Karpas-422 (cell line): ENCODE data around the gene KLF7. TPM values are rescaled to one million over a fixed set of nuclear protein-coding genes. Genes with fewer than 3 reads are reported as not detected.

Source experiments
- DNase-seq: peaks from one replicate; pipeline ENCODE4 v3.0.0-alpha.2; 2015
- H2AFZ ChIP-seq: fragments of 200-600 bp; sonication (generic); 2 replicates; pipeline ENCODE4 v1.6.1; 2014; ENCODE audit warnings: antibody characterized with exemption, low read length, mixed read lengths
- H3K27ac ChIP-seq: fragments of 200-600 bp; sonication (generic); 2 replicates; pipeline ENCODE4 v1.5.1; 2014; ENCODE audit warnings: mild to moderate bottlenecking, low read length, moderate library complexity
- H3K27me3 ChIP-seq: fragments of 200-600 bp; sonication (generic); 2 replicates; pipeline ENCODE4 v1.6.1; 2014; ENCODE audit warnings: low read length, mixed read lengths
- H3K36me3 ChIP-seq: fragments of 200-600 bp; sonication (generic); 2 replicates; pipeline ENCODE4 v1.6.1; 2014; ENCODE audit warnings: low read length, mixed read lengths; ENCODE audit not compliant: insufficient read depth
- H3K4me1 ChIP-seq: fragments of 200-600 bp; sonication (generic); 2 replicates; pipeline ENCODE4 v1.6.1; 2014; ENCODE audit warnings: mild to moderate bottlenecking, low read length, mixed read lengths
- H3K4me2 ChIP-seq: fragments of 200-600 bp; sonication (generic); 2 replicates; pipeline ENCODE4 v1.6.1; 2014; ENCODE audit warnings: low read length, low read depth, mild to moderate bottlenecking; ENCODE audit not compliant: poor library complexity, severe bottlenecking
- H3K4me3 ChIP-seq: fragments of 200-600 bp; sonication (generic); 2 replicates; pipeline ENCODE4 v1.5.1; 2014; ENCODE audit warnings: mild to moderate bottlenecking, antibody characterized with exemption, low read length, mixed read lengths
- H3K79me2 ChIP-seq: fragments of 200-600 bp; sonication (generic); 2 replicates; pipeline ENCODE4 v1.6.1; 2014; ENCODE audit warnings: mild to moderate bottlenecking, low read length, mixed read lengths
- H3K9ac ChIP-seq: fragments of 200-600 bp; sonication (generic); 2 replicates; pipeline ENCODE4 v1.6.0; 2014; ENCODE audit warnings: low read length
- H3K9me2 ChIP-seq: fragments of 200-600 bp; sonication (generic), shearing (Covaris generic); replicated peaks from 2 replicates; pipeline ENCODE4 v1.6.0; 2014; ENCODE audit warnings: mild to moderate bottlenecking, low read length, moderate library complexity; ENCODE audit not compliant: insufficient read depth
- H3K9me3 ChIP-seq: fragments of 300-700, 200-600 bp; sonication (generic); 2 replicates; pipeline ENCODE4 v1.6.1; 2014; ENCODE audit warnings: low read length, mixed read lengths
- H4K20me1 ChIP-seq: fragments of 200-600 bp; sonication (generic); 2 replicates; pipeline ENCODE4 v1.6.1; 2014; ENCODE audit warnings: mild to moderate bottlenecking, antibody characterized with exemption, low read length, low read depth; ENCODE audit not compliant: insufficient read depth
- total RNA-seq: library from RNA; depleted of rRNA; stranded (reverse); fragments of >200 nt; shearing (Covaris generic); gene quantifications from 2 replicates; pipeline ENCODE4 v1.2.3, GENCODE V29; 2014; ENCODE audit warnings: low replicate concordance

KLF7 gene
- total RNA-seq, 1 experiment from 2014 or later: 8.8 TPM

GRCh38 chr2:207044379-207045362, 121.1 kb downstream of the KLF7 start:
- H3K27me3 ChIP-seq: no peaks in the 10 kb centered on the region
- no peaks in the 10 kb centered on the region for H4K20me1 ChIP-seq
- no peak overlapping the region for H3K4me2 ChIP-seq
- no peak overlapping the region for H3K27ac ChIP-seq
- H3K4me3 ChIP-seq: no peak overlapping the region
- no peak overlapping the region for H2AFZ ChIP-seq
- no peaks in the 10 kb centered on the region for H3K9me3 ChIP-seq
- no peak overlapping the region for H3K9ac ChIP-seq
- H3K79me2 ChIP-seq: no peaks in the 10 kb centered on the region
- no peaks in the 10 kb centered on the region for H3K4me1 ChIP-seq
- no peaks in the 10 kb centered on the region for H3K36me3 ChIP-seq
- H3K9me2 ChIP-seq: no peaks in the 10 kb centered on the region
- DNase-seq: no peak

- Histone ChIP-seq H3K4me1 (no peaks in the 10 kb centered on the region), H3K79me2 (no peaks in the 10 kb centered on the region), H3K36me3 (no peaks in the 10 kb centered on the region), H3K9me2 (no peaks in the 10 kb centered on the region), H3K4me2 (no peak overlapping the region), H4K20me1 (no peaks in the 10 kb centered on the region), H3K27ac (no peak overlapping the region), H3K4me3 (no peak overlapping the region), H3K27me3 (no peaks in the 10 kb centered on the region), H3K9ac (no peak overlapping the region), H3K9me3 (no peaks in the 10 kb centered on the region), H2AFZ (no peak overlapping the region)
- DNase-seq: no peak
Measured at GRCh38 chr2:207042841-207043240, 122.9 kb downstream of the KLF7 start.

GRCh38 chr2:207041786-207042554, 123.8 kb downstream of the KLF7 start:
- Histone ChIP-seq H3K4me3 (no peak overlapping the region), H2AFZ (no peak overlapping the region), H3K4me2 (no peak overlapping the region), H3K27ac (no peak overlapping the region), H3K27me3 (no peaks in the 10 kb centered on the region), H3K9me3 (no peaks in the 10 kb centered on the region), H3K36me3 (no peaks in the 10 kb centered on the region), H3K9ac (no peak overlapping the region), H3K9me2 (no peaks in the 10 kb centered on the region), H4K20me1 (no peaks in the 10 kb centered on the region), H3K79me2 (no peaks in the 10 kb centered on the region), H3K4me1 (no peaks in the 10 kb centered on the region)
- DNase-seq: no peak

GRCh38 chr2:207041279-207041678, 124.5 kb downstream of the KLF7 start:
- H3K4me2 ChIP-seq: no peak overlapping the region
- no peaks in the 10 kb centered on the region for H4K20me1 ChIP-seq
- H3K4me1 ChIP-seq: no peaks in the 10 kb centered on the region
- no peaks in the 10 kb centered on the region for H3K36me3 ChIP-seq
- DNase-seq: no peak
- H3K27ac ChIP-seq: no peak overlapping the region
- H3K27me3 ChIP-seq: no peaks in the 10 kb centered on the region
- H3K9me2 ChIP-seq: no peaks in the 10 kb centered on the region
- no peaks in the 10 kb centered on the region for H3K79me2 ChIP-seq
- H3K9me3 ChIP-seq: no peaks in the 10 kb centered on the region
- no peak overlapping the region for H2AFZ ChIP-seq
- H3K9ac ChIP-seq: no peak overlapping the region
- H3K4me3 ChIP-seq: no peak overlapping the region

- H2AFZ ChIP-seq: no peak overlapping the region
- H3K9ac ChIP-seq: no peak overlapping the region
- no peaks in the 10 kb centered on the region for H3K27me3 ChIP-seq
- H3K9me2 ChIP-seq: no peaks in the 10 kb centered on the region
- no peaks in the 10 kb centered on the region for H3K9me3 ChIP-seq
- no peaks in the 10 kb centered on the region for H3K36me3 ChIP-seq
- H3K4me3 ChIP-seq: no peak overlapping the region
- H3K27ac ChIP-seq: no peak overlapping the region
- no peaks in the 10 kb centered on the region for H3K4me1 ChIP-seq
- H4K20me1 ChIP-seq: no peaks in the 10 kb centered on the region
- DNase-seq: no peak
- no peaks in the 10 kb centered on the region for H3K79me2 ChIP-seq
- H3K4me2 ChIP-seq: no peak overlapping the region
Measured at GRCh38 chr2:207040696-207041095, 125.1 kb downstream of the KLF7 start.

GRCh38 chr2:207039225-207039624, 126.5 kb downstream of the KLF7 start:
- no peaks in the 10 kb centered on the region for H3K4me1 ChIP-seq
- no peak overlapping the region for H2AFZ ChIP-seq
- no peaks in the 10 kb centered on the region for H3K36me3 ChIP-seq
- H3K27me3 ChIP-seq: no peaks in the 10 kb centered on the region
- no peak for DNase-seq
- H3K9ac ChIP-seq: no peak overlapping the region
- no peaks in the 10 kb centered on the region for H3K9me3 ChIP-seq
- no peak overlapping the region for H3K4me3 ChIP-seq
- no peak overlapping the region for H3K4me2 ChIP-seq
- H3K27ac ChIP-seq: no peak overlapping the region
- no peaks in the 10 kb centered on the region for H4K20me1 ChIP-seq
- no peaks in the 10 kb centered on the region for H3K79me2 ChIP-seq
- H3K9me2 ChIP-seq: no peaks in the 10 kb centered on the region

GRCh38 chr2:207038299-207038698, 127.4 kb downstream of the KLF7 start:
- H3K9me2 ChIP-seq: no peaks in the 10 kb centered on the region
- H3K4me2 ChIP-seq: no peak overlapping the region
- H3K27ac ChIP-seq: no peak overlapping the region
- H3K36me3 ChIP-seq: no peaks in the 10 kb centered on the region
- H4K20me1 ChIP-seq: no peaks in the 10 kb centered on the region
- no peaks in the 10 kb centered on the region for H3K27me3 ChIP-seq
- no peak overlapping the region for H3K4me3 ChIP-seq
- no peaks in the 10 kb centered on the region for H3K79me2 ChIP-seq
- H3K9me3 ChIP-seq: no peaks in the 10 kb centered on the region
- H3K4me1 ChIP-seq: no peaks in the 10 kb centered on the region
- no peak overlapping the region for H2AFZ ChIP-seq
- no peak overlapping the region for H3K9ac ChIP-seq
- no peak for DNase-seq

GRCh38 chr2:207037896-207038295, 127.9 kb downstream of the KLF7 start:
- Histone ChIP-seq H3K9ac (no peak overlapping the region), H3K79me2 (no peaks in the 10 kb centered on the region), H3K4me2 (no peak overlapping the region), H3K36me3 (no peaks in the 10 kb centered on the region), H2AFZ (no peak overlapping the region), H3K27ac (no peak overlapping the region), H3K4me1 (no peaks in the 10 kb centered on the region), H3K9me2 (no peaks in the 10 kb centered on the region), H4K20me1 (no peaks in the 10 kb centered on the region), H3K27me3 (no peaks in the 10 kb centered on the region), H3K4me3 (no peak overlapping the region), H3K9me3 (no peaks in the 10 kb centered on the region)
- DNase-seq: no peak
